B cell (primary cell): Measurements from ENCODE around the gene RNF44. TPM values are rescaled to one million over a fixed set of nuclear protein-coding genes. Genes with fewer than 3 reads are reported as not detected.
"Not testable (repeated sequence)": the region's sequence is repeated elsewhere in the genome, so short reads cannot be mapped to it uniquely, and the experiment has no call there.

Experiments used
- ATAC-seq: fragments of 200-7000 bp; cut with Tn5 transposase; one replicate; pipeline ENCODE4 v1.10.0; 2021; ENCODE audit warnings: low read depth, mild to moderate bottlenecking, moderate number of reproducible peaks, moderate library complexity
- CTCF ChIA-PET: fragments of 350-600 bp; sonication (Branson Sonifier 250); formaldehyde crosslinking; loops from one replicate; lab custom pipeline; 2021; ENCODE audit warnings: antibody characterized with exemption, inconsistent platforms; lab: Charles Lee
- POLR2A ChIA-PET: fragments of 350-600 bp; sonication (Branson Sonifier 250); formaldehyde crosslinking; loops from one replicate; lab custom pipeline; 2021; ENCODE audit warnings: antibody characterized with exemption; lab: Charles Lee
- DNase-seq: peaks from one replicate; pipeline ENCODE4 v3.0.0; 2013
- H2AFZ ChIP-seq: 2 replicates; pipeline ENCODE4 v1.6.1; 2012; ENCODE audit warnings: mild to moderate bottlenecking, low read depth, low read length; ENCODE audit not compliant: insufficient read depth, poor library complexity, severe bottlenecking
- H3K27ac ChIP-seq, 2 donors: 1 replicate in 1 of 2; 2 replicates in 1 of 2; pipeline ENCODE4 v1.5.1; 2012 to 2013; ENCODE audit warnings: low read length in 2 of 2, mild to moderate bottlenecking in 2 of 2, moderate library complexity in 1 of 2
- H3K27me3 ChIP-seq, 4 experiments: fragments of 200-600 bp in 1 of 4; sonication (generic) in 1 of 4; replicated peaks in 1 of 4; 1 replicate in 2 of 4; 2 replicates in 2 of 4; pipeline versions ENCODE4 v1.6.1 to v1.7.0; 2013 to 2016; ENCODE audit warnings: low read length in 3 of 4, mild to moderate bottlenecking in 2 of 4, mixed read lengths in 1 of 4, moderate library complexity in 1 of 4; ENCODE audit not compliant: insufficient read depth in 4 of 4, control insufficient read depth in 3 of 4; ENCODE audit errors: control extremely low read depth in 1 of 4
- H3K36me3 ChIP-seq, 2 experiments: replicated peaks in 1 of 2; 1 replicate in 1 of 2; 2 replicates in 1 of 2; pipeline versions ENCODE4 v1.6.1 to v1.7.1; 2013; ENCODE audit warnings: low read length in 1 of 2; ENCODE audit not compliant: insufficient read depth in 2 of 2, control insufficient read depth in 1 of 2; ENCODE audit errors: control extremely low read depth in 1 of 2, extremely low read depth in 1 of 2
- H3K4me1 ChIP-seq, 2 donors: fragments of 200-600 bp in 1 of 2; sonication (generic) in 1 of 2; 1 replicate in 1 of 2; 2 replicates in 1 of 2; pipeline versions ENCODE4 v1.5.1 to v1.6.1; 2013 to 2017; ENCODE audit warnings: low read length in 2 of 2; ENCODE audit not compliant: control insufficient read depth in 2 of 2, insufficient read depth in 2 of 2
- H3K4me2 ChIP-seq: replicated peaks from 2 replicates; pipeline ENCODE3; 2012; ENCODE audit warnings: mild to moderate bottlenecking, low read depth, low read length; ENCODE audit not compliant: poor library complexity, severe bottlenecking
- H3K4me3 ChIP-seq, 5 experiments: fragments of 200-600 bp in 1 of 5; sonication (generic) in 1 of 5; 1 replicate in 3 of 5; 2 replicates in 2 of 5; pipeline versions ENCODE4 v1.5.1 to v1.7.0; 2011 to 2016; ENCODE audit warnings: low read length in 4 of 5, mild to moderate bottlenecking in 4 of 5, low read depth in 2 of 5, control low read depth in 1 of 5, moderate library complexity in 1 of 5; ENCODE audit not compliant: insufficient read depth in 1 of 5; ENCODE audit errors: control extremely low read depth in 1 of 5, extremely low read depth in 1 of 5
- H3K79me2 ChIP-seq: fragments of 200-600 bp; sonication (generic); one replicate; pipeline ENCODE4 v1.6.0; 2016; ENCODE audit warnings: low read length; ENCODE audit not compliant: control insufficient read depth, insufficient read depth
- H3K9ac ChIP-seq: fragments of 200-600 bp; sonication (generic); 2 replicates; pipeline ENCODE4 v1.6.1; 2017; ENCODE audit warnings: mild to moderate bottlenecking, low read length, moderate library complexity
- H3K9me3 ChIP-seq, 3 donors: one replicate each; pipeline versions ENCODE4 v1.6.1 to v1.7.1; 2013; ENCODE audit warnings: low read length in 2 of 3; ENCODE audit not compliant: control insufficient read depth in 2 of 3, insufficient read depth in 1 of 3; ENCODE audit errors: control extremely low read depth in 1 of 3
- H4K20me1 ChIP-seq: 2 replicates; pipeline ENCODE4 v1.6.0; 2012; ENCODE audit warnings: mild to moderate bottlenecking, low read length; ENCODE audit not compliant: insufficient read depth, control insufficient read depth, poor library complexity, severe bottlenecking
- H3K27ac Mint-ChIP-seq: one replicate; pipeline ENCODE4 v1.8.0; 2021; ENCODE audit warnings: mixed read lengths
- H3K27me3 Mint-ChIP-seq: one replicate; pipeline ENCODE4 v1.8.0; 2021; ENCODE audit warnings: mixed read lengths
- H3K4me1 Mint-ChIP-seq: one replicate; pipeline ENCODE4 v1.8.0; 2021; ENCODE audit warnings: mixed read lengths
- H3K4me3 Mint-ChIP-seq: one replicate; pipeline ENCODE4 v1.8.0; 2021; ENCODE audit warnings: mixed read lengths
- H3K9me3 Mint-ChIP-seq: one replicate; pipeline ENCODE4 v1.8.0; 2022; ENCODE audit warnings: mixed read lengths; ENCODE audit not compliant: insufficient read depth
- EZH2 ChIP-seq: IDR thresholded peaks from 2 replicates; pipeline ENCODE4 v1.6.1; 2012; ENCODE audit warnings: borderline replicate concordance, low read depth, mild to moderate bottlenecking, moderate library complexity, low read length; ENCODE audit not compliant: insufficient read depth, poor library complexity, severe bottlenecking
- WGBS: methylation state at CpG from one replicate; pipeline ENCODE4 v1.1.5; 2013; ENCODE audit warnings: missing lambda C conversion rate; ENCODE audit not compliant: insufficient coverage; 5-methylcytosine and 5-hydroxymethylcytosine counted together
- intact Hi-C: fragments of 100-400 bp; cut with micrococcal nuclease; formaldehyde crosslinking; loops from one replicate; pipeline ENCODE4 v1.10.0; 2022
- polyA plus RNA-seq: library from polyadenylated mRNA; depleted of rRNA; stranded (reverse); fragments of >200 nt; gene quantifications from 2 replicates; pipeline ENCODE4 v1.2.3, GENCODE V29; 2012
- total RNA-seq, 2 donors: library from RNA; stranded (reverse); fragments of 120-200 nt in 1 of 2; gene quantifications; 1 replicate in 1 of 2; 2 replicates in 1 of 2; pipeline versions ENCODE4 v1.2.3 to v1.2.4, GENCODE V29; 2013 to 2022
- TF ChIP-seq, protein P1 (sequence below): fragments of 200-600 bp; IDR thresholded peaks from one replicate; pipeline ENCODE4 v1.8.0; 2022; ENCODE audit warnings: antibody characterized with exemption, mild to moderate bottlenecking

Gene RNF44
- total and polyA plus RNA-seq, 2 donors (not counting 1 experiment from before 2014, with no cell fraction given), result 220 to 262 TPM

- H3K4me3 Mint-ChIP-seq, result no peak overlapping the region
- no peak overlapping the region for H3K27ac ChIP-seq
- peaks cover 16% of the 10 kb centered on the region for H3K27me3 Mint-ChIP-seq
- intact Hi-C loops, result no loop called here
- no peak overlapping the region for H2AFZ ChIP-seq
- no peaks in the 10 kb centered on the region for H4K20me1 ChIP-seq
- ATAC-seq, result no peak
- no peak overlapping the region for H3K4me3 ChIP-seq
- WGBS, result 77% methylated on average over 17 of the region's 18 CpGs
- DNase-seq, result no peak
- ChIA-PET CTCF (no interaction called here), POLR2A (interaction anchor here (0.6 kb wide), 1 partner anchor 17 kb away, joined by 3 read pairs; no protein-coding TSS in a partner anchor)
- H3K9me3 ChIP-seq, result peaks cover 0 to 3% (median 0%) of the 10 kb centered on the region in 3 donors
- TF ChIP-seq EZH2, result no peak
- no peak overlapping the region for H3K4me2 ChIP-seq
- H3K4me1 Mint-ChIP-seq, result peaks cover 12% of the 10 kb centered on the region
- H3K9me3 Mint-ChIP-seq, result no peaks in the 10 kb centered on the region
- H3K79me2 ChIP-seq, result peaks cover 12% of the 10 kb centered on the region
- H3K27me3 ChIP-seq, result peaks cover 0 to 22% (median 0%) of the 10 kb centered on the region in 4 experiments
- H3K9ac ChIP-seq, result no peak overlapping the region
- H3K36me3 ChIP-seq, result no peaks in the 10 kb centered on the region
- no peak overlapping the region for H3K27ac Mint-ChIP-seq
- peaks cover 12 to 15% of the 10 kb centered on the region in 2 donors for H3K4me1 ChIP-seq
Measured at GRCh38 chr5:176553260-176554085, 16.3 kb upstream of the RNF44 start.

DNA sequence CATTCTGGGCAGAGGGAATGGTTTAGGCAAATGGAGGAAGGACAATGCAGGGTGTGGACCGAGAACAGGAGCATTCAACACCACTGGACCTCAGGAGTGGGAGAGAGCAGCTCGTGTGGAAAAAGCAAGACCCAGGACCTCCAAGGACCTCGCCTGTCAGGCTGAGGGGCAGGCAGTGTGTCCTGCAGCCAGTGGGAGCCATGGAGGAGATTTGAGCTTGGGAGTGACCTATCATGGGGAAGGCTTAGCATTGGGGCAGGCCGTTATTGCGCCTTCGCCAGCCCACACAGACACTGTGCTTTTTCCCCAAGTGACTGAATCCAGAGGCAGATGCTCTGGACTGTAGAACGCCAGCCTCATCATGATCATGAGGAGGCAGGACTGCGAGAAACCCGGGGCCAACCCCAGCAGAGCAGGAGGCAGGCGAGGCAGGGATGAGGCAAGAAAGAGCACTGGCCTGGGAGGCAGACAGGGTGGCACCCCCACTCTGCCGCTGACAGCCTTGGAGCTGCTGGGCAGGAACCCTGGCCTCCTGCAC, 15.2 kb upstream of the RNF44 start:
- H3K9me3 Mint-ChIP-seq, result no peaks in the 10 kb centered on the region
- Histone ChIP-seq H3K36me3 (no peaks in the 10 kb centered on the region), H3K4me2 (no peak overlapping the region), H2AFZ (no peak overlapping the region), H3K27ac (no peak overlapping the region), H3K27me3 (peaks cover 0 to 22% (median 0%) of the 10 kb centered on the region in 4 experiments), H3K9me3 (peaks cover 0 to 3% (median 0%) of the 10 kb centered on the region in 3 donors), H3K4me1 (peaks cover 12 to 15% of the 10 kb centered on the region in 2 donors), H3K79me2 (peaks cover 16% of the 10 kb centered on the region), H3K4me3 (no peak overlapping the region), H4K20me1 (no peaks in the 10 kb centered on the region), H3K9ac (no peak overlapping the region)
- DNase-seq (no peak), ATAC-seq (no peak)
- H3K4me1 Mint-ChIP-seq, result peaks cover 12% of the 10 kb centered on the region
- WGBS, result 89% methylated on average over 11 of the region's 11 CpGs
- peaks cover 16% of the 10 kb centered on the region for H3K27me3 Mint-ChIP-seq
- intact Hi-C loops, result no loop called here
- H3K4me3 Mint-ChIP-seq, result no peak overlapping the region
- H3K27ac Mint-ChIP-seq, result no peak overlapping the region
- no peak for TF ChIP-seq EZH2
- TF ChIP-seq, protein P1, sequence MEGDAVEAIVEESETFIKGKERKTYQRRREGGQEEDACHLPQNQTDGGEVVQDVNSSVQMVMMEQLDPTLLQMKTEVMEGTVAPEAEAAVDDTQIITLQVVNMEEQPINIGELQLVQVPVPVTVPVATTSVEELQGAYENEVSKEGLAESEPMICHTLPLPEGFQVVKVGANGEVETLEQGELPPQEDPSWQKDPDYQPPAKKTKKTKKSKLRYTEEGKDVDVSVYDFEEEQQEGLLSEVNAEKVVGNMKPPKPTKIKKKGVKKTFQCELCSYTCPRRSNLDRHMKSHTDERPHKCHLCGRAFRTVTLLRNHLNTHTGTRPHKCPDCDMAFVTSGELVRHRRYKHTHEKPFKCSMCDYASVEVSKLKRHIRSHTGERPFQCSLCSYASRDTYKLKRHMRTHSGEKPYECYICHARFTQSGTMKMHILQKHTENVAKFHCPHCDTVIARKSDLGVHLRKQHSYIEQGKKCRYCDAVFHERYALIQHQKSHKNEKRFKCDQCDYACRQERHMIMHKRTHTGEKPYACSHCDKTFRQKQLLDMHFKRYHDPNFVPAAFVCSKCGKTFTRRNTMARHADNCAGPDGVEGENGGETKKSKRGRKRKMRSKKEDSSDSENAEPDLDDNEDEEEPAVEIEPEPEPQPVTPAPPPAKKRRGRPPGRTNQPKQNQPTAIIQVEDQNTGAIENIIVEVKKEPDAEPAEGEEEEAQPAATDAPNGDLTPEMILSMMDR, result no peak
- CTCF ChIA-PET, result no interaction called here
- POLR2A ChIA-PET, result interaction anchor here (0.6 kb wide), 1 partner anchor 16 kb away, joined by 3 read pairs; no protein-coding TSS in a partner anchor

- peak overlapping the region; percentile 35 for H3K9ac ChIP-seq
- H3K27ac Mint-ChIP-seq, H3K27ac ChIP-seq, intact Hi-C loops, H4K20me1 ChIP-seq, H3K9me3 Mint-ChIP-seq, H3K36me3 ChIP-seq, H2AFZ ChIP-seq, H3K9me3 ChIP-seq, ATAC-seq, DNase-seq: not testable (repeated sequence)
- 84% methylated on average over 7 of the region's 11 CpGs for WGBS
- H3K27me3 Mint-ChIP-seq, result peaks cover 14% of the 10 kb centered on the region
- ChIA-PET CTCF (interaction anchor here (1.2 to 1.5 kb wide), 3 partner anchors 13 to 134 kb away, joined by 3 to 5 read pairs (median 4); partner anchors contain the start of gene RNF44), POLR2A (interaction anchor here (0.6 to 0.8 kb wide), 2 partner anchors 66 to 387 kb away, joined by 4 to 6 read pairs; no protein-coding TSS in a partner anchor)
- peaks cover 16% of the 10 kb centered on the region for H3K4me1 Mint-ChIP-seq
- peaks cover 0 to 22% (median 0%) of the 10 kb centered on the region in 4 experiments for H3K27me3 ChIP-seq
- peaks cover 12 to 15% of the 10 kb centered on the region in 2 donors for H3K4me1 ChIP-seq
- H3K4me3 ChIP-seq, result peak overlapping the region in 2 of 5 experiments; percentile 9 to 26
- H3K4me2 ChIP-seq, result peak overlapping the region; percentile 67
- peak overlapping the region; percentile 45 for H3K4me3 Mint-ChIP-seq
- H3K79me2 ChIP-seq, result peaks cover 17% of the 10 kb centered on the region
Measured at GRCh38 chr5:176550937-176551336, 13.7 kb upstream of the RNF44 start.
